Right ventricle myocardium superior (tissue), 1 donor: Measurements from ENCODE around the gene MRPL41. TPM values are rescaled to one million over a fixed set of nuclear protein-coding genes. Genes with fewer than 3 reads are reported as not detected.
"Not testable (repeated sequence)": the region's sequence is repeated elsewhere in the genome, so short reads cannot be mapped to it uniquely, and the experiment has no call there.

Experiments used
- ATAC-seq: fragments of 200-7000 bp; cut with Tn5 transposase; one replicate; pipeline ENCODE4 v1.9.1; 2020; ENCODE audit warnings: mild to moderate bottlenecking; ENCODE audit not compliant: poor library complexity
- DNase-seq: peaks from one replicate; pipeline ENCODE4 v3.0.0-alpha.2; 2020
- intact Hi-C: fragments of 100-400 bp; cut with DNase I; formaldehyde crosslinking; loops from one replicate; pipeline ENCODE4 v1.11.2; 2022
- total RNA-seq: library from RNA; stranded (reverse); fragmentation: NEBNext Ultra II Directional; extraction: Animal tissue kit (Norgen Biotek cat#: 25700); gene quantifications from one replicate; pipeline ENCODE4 v1.2.1, GENCODE V29; 2021
- donor health status: DM: no; HTN: yes; CAD: no; lungs with severe emphysema.

Gene MRPL41
- total RNA-seq, 1 donor from 2014 or later: 272 TPM

GRCh38 chr9:137520614-137521404, 30.9 kb upstream of the MRPL41 start:
- DNase-seq (no peak), ATAC-seq (no peak)
- intact Hi-C loops: loop anchor here (10.0 kb wide), 1 partner anchor 226 kb away; no protein-coding TSS in a partner anchor

- intact Hi-C loops: loop anchor here (10.0 kb wide), 1 partner anchor 227 kb away; no protein-coding TSS in a partner anchor
- no peak for ATAC-seq
- DNase-seq: no peak
Measured at GRCh38 chr9:137521405-137521985, 30.2 kb upstream of the MRPL41 start.

- ATAC-seq (no peak), DNase-seq (peak; percentile 24)
- intact Hi-C loops: loop anchor here (10.0 kb wide), 1 partner anchor 228 kb away; no protein-coding TSS in a partner anchor
Measured at GRCh38 chr9:137522746-137523455, 28.8 kb upstream of the MRPL41 start.

GRCh38 chr9:137524161-137524980, 27.3 kb upstream of the MRPL41 start:
- ATAC-seq (no peak), DNase-seq (peak; percentile 14)
- intact Hi-C loops: loop anchor here (10.0 kb wide), 1 partner anchor 230 kb away; no protein-coding TSS in a partner anchor

DNA sequence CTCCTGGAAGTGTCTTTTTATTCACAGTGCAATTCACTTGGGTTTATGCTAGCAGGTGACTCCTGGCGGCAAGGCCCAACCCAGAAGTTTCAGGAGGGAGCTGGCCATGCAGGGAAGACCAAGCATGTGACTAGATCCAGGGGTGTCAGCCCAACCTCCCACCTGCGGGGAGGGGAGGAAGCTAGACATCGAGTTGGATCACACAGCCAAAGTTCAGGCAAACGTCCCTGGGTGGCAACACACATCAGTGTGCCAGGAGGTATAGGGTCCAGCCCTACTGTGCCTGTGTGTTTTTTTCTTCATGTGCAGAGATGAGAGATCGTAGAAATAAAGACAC, 26.7 kb upstream of the MRPL41 start:
- DNase-seq (peak; percentile 15), ATAC-seq (no peak)
- intact Hi-C loops: loop anchor here (10.0 kb wide), 1 partner anchor 230 kb away; no protein-coding TSS in a partner anchor

GRCh38 chr9:137530331-137530730, 21.3 kb upstream of the MRPL41 start:
- no peak for DNase-seq
- ATAC-seq: no peak
- intact Hi-C loops: no loop called here

DNA sequence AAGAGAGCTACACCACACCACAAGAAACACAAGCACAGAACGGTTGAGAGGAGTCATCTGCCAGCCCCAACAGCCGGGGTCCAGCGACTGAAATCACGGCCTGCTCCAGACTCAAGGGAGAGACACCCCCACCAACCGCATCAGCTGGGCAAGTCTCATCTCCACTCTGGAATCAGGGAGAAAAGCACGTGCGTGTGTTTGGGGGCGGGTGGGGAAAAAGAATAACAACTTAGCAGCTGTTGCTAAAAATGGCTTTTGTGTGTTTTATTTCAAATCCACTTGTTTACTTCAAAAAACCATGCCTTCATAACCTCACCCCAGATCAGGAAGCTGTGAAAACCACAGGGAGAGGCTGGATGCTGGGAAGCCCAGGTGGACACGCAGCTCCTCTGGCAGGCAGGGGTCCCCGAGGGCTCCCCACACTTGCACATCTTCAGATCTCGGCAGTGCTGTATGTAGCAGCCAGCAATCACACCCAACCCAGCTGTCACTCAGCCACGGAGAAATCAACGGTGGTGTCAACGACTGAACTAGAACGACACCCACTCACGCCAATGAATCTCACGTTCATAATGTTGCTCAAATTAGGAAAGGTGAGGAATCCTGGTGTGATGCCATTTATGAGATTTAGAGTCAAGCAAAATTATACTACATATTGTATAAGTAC, 20.4 kb upstream of the MRPL41 start:
- ATAC-seq (no peak), DNase-seq (no peak)
- intact Hi-C loops: no loop called here

GRCh38 chr9:137532891-137533468, 18.7 kb upstream of the MRPL41 start:
- intact Hi-C loops, ATAC-seq, DNase-seq: not testable (repeated sequence)

DNA sequence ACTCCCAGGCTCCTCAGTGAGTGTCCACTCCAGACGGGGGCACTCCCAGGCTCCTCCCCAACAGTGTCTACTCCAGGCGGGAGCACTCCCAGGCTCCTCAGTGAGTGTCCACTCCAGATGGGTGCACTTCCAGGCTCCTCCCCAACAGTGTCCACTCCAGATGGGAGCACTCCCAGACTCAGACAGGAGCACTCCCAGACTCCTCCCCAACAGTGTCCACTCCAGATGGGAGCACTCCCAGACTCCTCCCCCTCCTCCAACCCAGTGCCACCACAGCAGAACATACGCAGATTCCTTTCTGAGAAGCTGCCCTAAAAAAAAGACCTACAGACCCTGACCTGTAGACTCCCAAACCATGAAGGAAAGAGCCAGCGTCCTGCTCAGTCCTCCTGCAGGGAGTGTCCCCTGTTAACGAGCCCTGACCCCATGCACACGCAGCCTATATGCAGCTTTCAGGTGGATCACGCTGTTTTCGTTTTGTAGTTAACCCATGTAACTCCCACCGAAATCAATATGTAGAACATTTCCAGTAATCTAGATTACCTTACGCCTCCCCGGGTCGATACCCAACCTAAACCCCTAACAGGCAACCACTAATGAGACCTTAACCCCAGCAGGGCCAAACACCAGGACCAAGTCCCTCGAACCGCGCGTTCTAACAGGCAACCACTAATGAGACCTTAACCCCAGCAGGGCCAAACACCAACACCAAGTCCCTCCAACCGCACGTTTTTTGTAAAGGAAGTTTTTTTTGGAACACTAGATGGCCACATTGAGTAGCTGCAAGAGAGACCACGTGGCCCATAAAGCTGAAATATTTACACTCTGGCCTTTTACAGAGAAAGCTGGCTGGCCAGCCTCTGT, 17.2 kb upstream of the MRPL41 start:
- intact Hi-C loops: no loop called here
- ATAC-seq: peak; percentile 82
- DNase-seq: no peak

- intact Hi-C loops: no loop called here
- no peak for DNase-seq
- no peak for ATAC-seq
Measured at GRCh38 chr9:137535120-137535428, 16.6 kb upstream of the MRPL41 start.

DNA sequence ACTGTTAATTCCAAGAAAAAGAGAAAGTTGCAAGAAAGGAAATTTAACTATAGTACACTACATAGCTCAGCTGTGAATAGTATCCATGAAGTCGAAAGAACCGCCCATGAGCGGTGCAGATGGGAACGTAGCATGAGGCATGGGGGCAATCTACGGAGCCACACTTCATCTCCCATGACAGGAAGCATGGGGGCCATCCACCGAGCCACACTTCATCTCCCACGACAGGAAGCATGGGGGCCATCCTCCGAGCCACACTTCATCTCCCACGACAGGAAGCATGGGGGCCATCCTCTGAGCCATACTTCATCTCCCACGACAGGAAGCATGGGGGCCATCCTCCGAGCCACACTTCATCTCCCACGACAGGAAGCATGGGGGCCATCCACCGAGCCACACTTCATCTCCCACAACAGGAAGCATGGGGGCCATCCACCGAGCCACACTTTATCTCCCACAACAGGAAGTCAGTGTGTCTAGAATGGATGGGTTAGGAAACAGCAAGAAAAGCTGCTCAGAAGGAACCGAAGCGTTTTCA, 15.0 kb upstream of the MRPL41 start:
- ATAC-seq, DNase-seq, intact Hi-C loops: not testable (repeated sequence)

GRCh38 chr9:137538058-137538457, 13.6 kb upstream of the MRPL41 start:
- DNase-seq (no peak), ATAC-seq (no peak)
- intact Hi-C loops: no loop called here

DNA sequence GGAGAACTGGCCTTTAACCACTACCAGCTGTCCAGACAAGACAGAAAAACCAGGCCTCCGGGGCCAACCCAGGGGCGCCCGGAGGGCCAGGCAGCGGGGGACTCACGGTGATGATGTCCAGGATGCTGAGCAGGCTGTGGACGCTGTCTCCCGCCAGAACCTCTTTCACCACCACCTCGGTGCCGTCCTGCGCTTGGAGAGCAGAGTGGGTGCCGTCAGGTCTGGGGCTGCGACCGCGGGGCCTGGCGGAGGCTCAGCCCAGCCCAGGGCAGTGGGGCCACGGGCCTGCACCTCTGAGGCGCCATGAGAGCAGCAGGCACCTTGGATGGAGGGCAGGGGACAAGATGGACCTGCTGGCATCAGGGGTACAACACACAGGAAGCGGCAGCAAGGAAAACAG, 11.1 kb upstream of the MRPL41 start:
- ATAC-seq (no peak), DNase-seq (no peak)
- intact Hi-C loops: no loop called here

GRCh38 chr9:137542486-137542885, 9.2 kb upstream of the MRPL41 start:
- DNase-seq (no peak), ATAC-seq (no peak)
- intact Hi-C loops: no loop called here

DNA sequence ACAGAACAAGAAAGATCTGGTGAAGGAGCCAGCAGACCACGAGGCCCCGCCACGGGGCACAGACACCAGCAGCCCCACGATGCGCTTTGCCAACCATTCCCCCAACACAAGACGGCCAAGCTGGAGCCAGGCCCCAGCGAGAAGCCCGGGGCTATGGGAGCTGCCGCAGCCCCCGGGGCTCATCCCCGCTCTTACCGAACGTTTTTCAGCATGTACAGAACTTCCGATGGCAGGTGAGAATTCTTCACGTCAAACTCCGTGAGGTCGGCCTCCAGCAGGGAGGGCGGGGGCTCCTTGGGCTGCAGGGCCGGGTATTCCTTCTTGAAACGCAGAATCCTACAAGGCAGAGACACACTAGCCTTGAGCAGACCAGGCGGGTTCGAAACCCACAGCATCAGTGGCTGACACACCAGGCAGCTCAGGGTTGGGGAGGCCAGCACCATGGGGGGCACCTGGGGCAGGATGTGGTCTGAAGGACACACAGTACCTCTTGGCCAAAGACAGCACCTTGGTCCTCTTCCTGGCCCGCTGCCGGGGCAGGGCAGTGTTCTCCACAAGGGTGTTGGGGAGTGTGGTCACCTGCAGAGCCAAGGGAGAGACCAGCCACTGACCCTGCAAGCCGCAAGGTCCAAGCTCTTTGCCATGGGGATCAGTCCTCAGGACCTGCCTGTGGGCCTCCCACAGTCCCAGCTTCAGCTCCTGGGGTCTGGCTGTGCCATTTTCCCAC, 8.3 kb upstream of the MRPL41 start:
- no peak for ATAC-seq
- intact Hi-C loops: no loop called here
- DNase-seq: no peak

DNA sequence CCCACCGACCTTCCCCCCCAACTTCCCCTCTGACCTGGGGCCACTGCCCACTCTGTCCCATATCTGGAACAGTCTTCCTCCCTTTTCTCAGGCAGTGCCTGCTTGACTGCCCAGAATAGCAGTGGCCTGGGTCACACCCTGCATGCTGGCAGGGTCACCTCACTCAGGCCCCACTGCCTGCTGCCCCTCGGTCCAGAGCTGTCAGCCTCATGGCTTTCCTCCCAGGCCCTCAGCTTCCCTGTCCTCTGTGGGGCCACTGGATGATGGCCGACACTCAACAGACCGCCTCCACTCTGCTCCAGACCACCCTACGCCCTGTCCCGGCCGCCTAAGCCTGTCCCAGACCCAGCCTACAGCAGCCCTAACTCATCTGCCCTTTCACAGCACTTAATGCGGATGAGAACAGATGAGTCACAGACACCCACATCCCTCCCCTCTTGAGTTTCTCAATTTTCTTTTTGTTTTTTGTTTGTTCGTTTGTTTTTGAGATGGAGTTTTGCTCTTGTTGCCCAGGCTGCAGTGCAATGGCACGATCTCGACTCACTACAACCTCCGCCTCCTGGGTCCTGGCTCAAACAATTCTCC, 7.4 kb upstream of the MRPL41 start:
- DNase-seq (no peak), ATAC-seq (peak; percentile 15)
- intact Hi-C loops: no loop called here
